Left ventricle myocardium inferior (tissue), 1 donor: Measurements from ENCODE around the gene CCNG1. TPM values are rescaled to one million over a fixed set of nuclear protein-coding genes. Genes with fewer than 3 reads are reported as not detected.
"Not testable (repeated sequence)": the region's sequence is repeated elsewhere in the genome, so short reads cannot be mapped to it uniquely, and the experiment has no call there.

Source experiments
- DNase-seq: peaks from one replicate; pipeline ENCODE4 v3.0.0-alpha.2; 2020
- H3K27ac ChIP-seq: fragments of 200-600 bp; replicated peaks from 2 replicates; pipeline ENCODE4 v1.8.0; 2021
- H3K27me3 ChIP-seq: fragments of 200-600 bp; 2 replicates; pipeline ENCODE4 v1.8.0; 2021; ENCODE audit warnings: low read depth
- H3K36me3 ChIP-seq: fragments of 200-600 bp; 2 replicates; pipeline ENCODE4 v1.8.0; 2021
- H3K4me1 ChIP-seq: fragments of 200-600 bp; 2 replicates; pipeline ENCODE4 v1.8.0; 2021
- H3K4me3 ChIP-seq: fragments of 200-600 bp; 2 replicates; pipeline ENCODE4 v1.8.0; 2021; ENCODE audit warnings: mild to moderate bottlenecking, moderate library complexity
- H3K9me3 ChIP-seq: fragments of 200-600 bp; replicated peaks from 2 replicates; pipeline ENCODE4 v1.8.0; 2021
- intact Hi-C: fragments of 100-400 bp; cut with micrococcal nuclease; formaldehyde crosslinking; loops from one replicate; pipeline ENCODE4 v1.11.0; 2022
- long read RNA-seq: library from polyadenylated mRNA; unstranded; transcript quantifications from one replicate; pipeline ENCODE4 v2.0.0, GENCODE V29; 2021
- total RNA-seq: library from RNA; stranded (reverse); fragmentation: NEBNext Ultra II Directional; extraction: Animal tissue kit (Norgen Biotek cat#: 25700); gene quantifications from one replicate; pipeline ENCODE4 v1.2.1, GENCODE V29; 2021
- TF ChIP-seq, protein P1 (sequence below): fragments of 200-600 bp; IDR thresholded peaks from 2 replicates; pipeline ENCODE4 v1.8.0; 2021; ENCODE audit warnings: antibody characterized with exemption, mild to moderate bottlenecking, borderline replicate concordance
- donor health status: DM: no; HTN: yes; CAD: no; lungs with severe emphysema.

Gene CCNG1
- 80.8 TPM for total RNA-seq
- long read RNA-seq, transcript CCNG1-201 (7 exons, 2,458 nt) = major isoform, 172 of 261 reads
- long read RNA-seq, transcript CCNG1-202 (8 exons, 2,366 nt) = minor isoform, 65 of 261 reads
- long read RNA-seq, partial matches to known transcripts = 6 of 261 reads
- long read RNA-seq, other reads (novel, unspliced or antisense) = 18 of 261 reads

GRCh38 chr5:163437309-163438182 lies at the start of gene CCNG1:
Gene CCNG1, plus strand, starts transcription at chr5:163437595. Its CDS starts 1,662 bp downstream, at chr5:163439257.
- Histone ChIP-seq H3K4me1 (peaks cover 58% of the 10 kb centered on the region), H3K36me3 (peaks cover 29% of the 10 kb centered on the region), H3K27me3 (no peaks in the 10 kb centered on the region), H3K4me3 (peak within 1 kb of the TSS; percentile 91), H3K9me3 (no peaks in the 10 kb centered on the region), H3K27ac (peak within 1 kb of the TSS; percentile 93)
- intact Hi-C loops = no loop called here
- peak; percentile 95 for DNase-seq
- TF ChIP-seq, protein P1, sequence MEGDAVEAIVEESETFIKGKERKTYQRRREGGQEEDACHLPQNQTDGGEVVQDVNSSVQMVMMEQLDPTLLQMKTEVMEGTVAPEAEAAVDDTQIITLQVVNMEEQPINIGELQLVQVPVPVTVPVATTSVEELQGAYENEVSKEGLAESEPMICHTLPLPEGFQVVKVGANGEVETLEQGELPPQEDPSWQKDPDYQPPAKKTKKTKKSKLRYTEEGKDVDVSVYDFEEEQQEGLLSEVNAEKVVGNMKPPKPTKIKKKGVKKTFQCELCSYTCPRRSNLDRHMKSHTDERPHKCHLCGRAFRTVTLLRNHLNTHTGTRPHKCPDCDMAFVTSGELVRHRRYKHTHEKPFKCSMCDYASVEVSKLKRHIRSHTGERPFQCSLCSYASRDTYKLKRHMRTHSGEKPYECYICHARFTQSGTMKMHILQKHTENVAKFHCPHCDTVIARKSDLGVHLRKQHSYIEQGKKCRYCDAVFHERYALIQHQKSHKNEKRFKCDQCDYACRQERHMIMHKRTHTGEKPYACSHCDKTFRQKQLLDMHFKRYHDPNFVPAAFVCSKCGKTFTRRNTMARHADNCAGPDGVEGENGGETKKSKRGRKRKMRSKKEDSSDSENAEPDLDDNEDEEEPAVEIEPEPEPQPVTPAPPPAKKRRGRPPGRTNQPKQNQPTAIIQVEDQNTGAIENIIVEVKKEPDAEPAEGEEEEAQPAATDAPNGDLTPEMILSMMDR = peak; percentile 17

- Histone ChIP-seq H3K27ac (no peak overlapping the region), H3K4me1 (no peaks in the 10 kb centered on the region), H3K4me3 (no peak overlapping the region), H3K9me3 (peaks cover 21% of the 10 kb centered on the region), H3K27me3 (no peaks in the 10 kb centered on the region), H3K36me3 (no peaks in the 10 kb centered on the region)
- TF ChIP-seq, protein P1 = no peak
- intact Hi-C loops = no loop called here
- no peak for DNase-seq
Measured at GRCh38 chr5:163395792-163396191, 41.6 kb upstream of the CCNG1 start.

- H3K4me3 ChIP-seq, H3K4me1 ChIP-seq, DNase-seq, H3K27me3 ChIP-seq, H3K27ac ChIP-seq, intact Hi-C loops, H3K36me3 ChIP-seq: not testable (repeated sequence)
- peaks cover 15% of the 10 kb centered on the region for H3K9me3 ChIP-seq
Measured at GRCh38 chr5:163396818-163397340, 40.5 kb upstream of the CCNG1 start.

- no peak for DNase-seq
- Histone ChIP-seq H3K4me1 (no peaks in the 10 kb centered on the region), H3K27me3 (no peaks in the 10 kb centered on the region), H3K9me3 (peaks cover 15% of the 10 kb centered on the region), H3K4me3 (no peak overlapping the region), H3K36me3 (no peaks in the 10 kb centered on the region), H3K27ac (no peak overlapping the region)
- TF ChIP-seq, protein P1 = no peak
- intact Hi-C loops = no loop called here
Measured at GRCh38 chr5:163397354-163397753, 40.0 kb upstream of the CCNG1 start.

DNA sequence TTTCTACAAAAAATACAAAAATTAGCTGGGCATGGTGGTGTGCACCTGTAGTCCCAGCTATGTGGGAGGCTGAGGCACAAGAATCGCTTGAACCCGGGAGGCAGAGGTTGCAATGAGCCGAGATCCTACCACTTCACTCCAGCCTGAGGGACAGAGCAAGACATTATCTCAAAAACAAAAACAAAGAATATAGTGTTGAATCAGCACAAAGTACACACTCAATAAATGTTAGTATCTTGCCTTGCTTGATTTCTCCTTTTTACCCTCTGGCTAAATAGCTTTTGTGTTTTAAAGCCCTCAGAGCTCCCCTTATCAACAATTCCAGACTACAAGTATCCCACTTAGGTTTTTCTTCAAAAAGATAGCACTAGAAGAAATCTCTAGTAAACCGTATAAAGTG lies 37.5 kb upstream of the CCNG1 start:
- no peaks in the 10 kb centered on the region for H3K9me3 ChIP-seq
- TF ChIP-seq, protein P1 = no peak
- no peaks in the 10 kb centered on the region for H3K27me3 ChIP-seq
- H3K36me3 ChIP-seq = no peaks in the 10 kb centered on the region
- no peak overlapping the region for H3K27ac ChIP-seq
- DNase-seq = no peak
- H3K4me1 ChIP-seq = no peaks in the 10 kb centered on the region
- no peak overlapping the region for H3K4me3 ChIP-seq
- intact Hi-C loops = no loop called here

DNA sequence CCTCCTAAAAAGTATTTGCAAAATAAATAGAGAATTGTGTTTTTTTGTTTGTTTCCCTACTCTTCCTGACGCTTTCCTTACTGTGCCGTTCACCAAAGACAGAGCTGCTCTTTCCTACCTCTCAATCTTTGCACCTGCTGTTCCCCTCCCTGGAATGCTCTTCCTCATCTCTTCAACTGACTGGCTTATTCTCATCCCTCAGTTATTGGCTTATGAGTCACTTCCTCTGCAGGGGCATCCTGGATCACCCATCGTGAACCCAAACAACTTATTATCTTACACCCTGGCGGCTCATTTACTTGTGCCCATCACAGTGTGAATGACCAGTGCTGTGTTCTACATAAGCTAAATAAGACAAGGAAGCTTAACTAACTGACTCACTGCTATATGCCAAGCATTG lies 36.1 kb upstream of the CCNG1 start:
- no peak overlapping the region for H3K4me3 ChIP-seq
- H3K27me3 ChIP-seq = no peaks in the 10 kb centered on the region
- no peaks in the 10 kb centered on the region for H3K36me3 ChIP-seq
- DNase-seq = no peak
- TF ChIP-seq, protein P1 = no peak
- no peak overlapping the region for H3K27ac ChIP-seq
- H3K9me3 ChIP-seq = no peaks in the 10 kb centered on the region
- intact Hi-C loops = no loop called here
- H3K4me1 ChIP-seq = no peaks in the 10 kb centered on the region
